DND-41 (cell line): Measurements from ENCODE around the gene TRIM72.

Experiments
- ATAC-seq: fragments of 200-7000 bp; cut with Tn5 transposase; 3 replicates; pipeline ENCODE4 v1.9.1; 2021; ENCODE audit warnings: low read depth; ENCODE audit not compliant: insufficient read depth
- DNase-seq: peaks from one replicate; pipeline ENCODE4 v3.0.0-alpha.2; 2020
- H2AFZ ChIP-seq: 2 replicates; pipeline ENCODE4 v1.6.0; 2012; ENCODE audit warnings: low read depth, low read length
- H3K27ac ChIP-seq: 2 replicates; pipeline ENCODE4 v1.5.1; 2012; ENCODE audit warnings: low read length, inconsistent platforms
- H3K27me3 ChIP-seq: fragments of 200-600 bp; sonication (generic); 2 replicates; pipeline ENCODE4 v1.6.0; 2012; ENCODE audit warnings: low read length, mild to moderate bottlenecking, inconsistent platforms; ENCODE audit not compliant: insufficient read depth, poor library complexity
- H3K36me3 ChIP-seq: 2 replicates; pipeline ENCODE4 v1.5.1; 2012; ENCODE audit warnings: low read length, inconsistent platforms; ENCODE audit not compliant: insufficient read depth
- H3K4me1 ChIP-seq: 2 replicates; pipeline ENCODE4 v1.5.1; 2012; ENCODE audit warnings: mild to moderate bottlenecking, low read length; ENCODE audit not compliant: insufficient read depth
- H3K4me2 ChIP-seq: 2 replicates; pipeline ENCODE4 v1.6.0; 2012; ENCODE audit warnings: mild to moderate bottlenecking, moderate library complexity, low read length, inconsistent platforms; ENCODE audit not compliant: insufficient read depth
- H3K4me3 ChIP-seq, 2 experiments: fragments of 200-600 bp in 1 of 2; shearing (Covaris generic) in 1 of 2; 2 replicates each; pipeline ENCODE4 v1.5.1; 2012 to 2016; ENCODE audit warnings: inconsistent platforms in 2 of 2, low read length in 2 of 2, mild to moderate bottlenecking in 2 of 2, low read depth in 1 of 2, moderate library complexity in 1 of 2
- H3K79me2 ChIP-seq: 2 replicates; pipeline ENCODE4 v1.6.0; 2012; ENCODE audit warnings: low read length, inconsistent platforms; ENCODE audit not compliant: insufficient read depth
- H3K9ac ChIP-seq: 2 replicates; pipeline ENCODE4 v1.6.0; 2012; ENCODE audit warnings: low read depth, mild to moderate bottlenecking, inconsistent platforms, low read length, moderate library complexity
- H3K9me3 ChIP-seq: 2 replicates; pipeline ENCODE4 v1.5.1; 2012; ENCODE audit warnings: low read length, moderate library complexity, mild to moderate bottlenecking, inconsistent platforms; ENCODE audit not compliant: insufficient read depth, severe bottlenecking
- H4K20me1 ChIP-seq: 2 replicates; pipeline ENCODE4 v1.6.0; 2012; ENCODE audit warnings: low read length; ENCODE audit not compliant: insufficient read depth
- CTCF ChIP-seq: IDR thresholded peaks from 2 replicates; pipeline ENCODE4 v1.5.1; 2012; ENCODE audit warnings: borderline replicate concordance, low read length, moderate library complexity, mild to moderate bottlenecking; ENCODE audit not compliant: poor library complexity, severe bottlenecking; ENCODE audit errors: extremely low read depth
- EZH2 ChIP-seq: IDR thresholded peaks from 3 replicates; pipeline ENCODE4 v1.6.1; 2012; ENCODE audit warnings: borderline replicate concordance, low read depth, mild to moderate bottlenecking, moderate library complexity, low read length, inconsistent platforms; ENCODE audit not compliant: severe bottlenecking

TRIM72 gene

GRCh38 chr16:31223044-31223443 is 9.1 kb downstream of the TRIM72 start:
- DNase-seq, result no peak
- Histone ChIP-seq H3K4me2 (no peak overlapping the region), H3K4me3 (no peak overlapping the region), H3K4me1 (no peaks in the 10 kb centered on the region), H3K27me3 (peaks cover 8% of the 10 kb centered on the region), H3K79me2 (no peaks in the 10 kb centered on the region), H3K9ac (no peak overlapping the region), H3K27ac (no peak overlapping the region), H2AFZ (no peak overlapping the region), H4K20me1 (no peaks in the 10 kb centered on the region), H3K36me3 (no peaks in the 10 kb centered on the region), H3K9me3 (no peaks in the 10 kb centered on the region)
- ATAC-seq, result no peak
- TF ChIP-seq EZH2 (no peak), CTCF (no peak)

GRCh38 chr16:31224092-31224955 is 10.4 kb downstream of the TRIM72 start:
- Histone ChIP-seq H3K4me1 (no peaks in the 10 kb centered on the region), H3K36me3 (no peaks in the 10 kb centered on the region), H3K9me3 (no peaks in the 10 kb centered on the region), H2AFZ (no peak overlapping the region), H3K27ac (no peak overlapping the region), H3K27me3 (peaks cover 8% of the 10 kb centered on the region), H3K4me3 (no peak overlapping the region), H3K9ac (no peak overlapping the region), H4K20me1 (no peaks in the 10 kb centered on the region), H3K4me2 (no peak overlapping the region), H3K79me2 (no peaks in the 10 kb centered on the region)
- DNase-seq (no peak), ATAC-seq (no peak)
- TF ChIP-seq CTCF, result no peak

- DNase-seq (no peak), ATAC-seq (no peak)
- Histone ChIP-seq H2AFZ (no peak overlapping the region), H3K4me1 (no peaks in the 10 kb centered on the region), H3K79me2 (no peaks in the 10 kb centered on the region), H3K27ac (no peak overlapping the region), H4K20me1 (no peaks in the 10 kb centered on the region), H3K4me2 (no peak overlapping the region), H3K9ac (no peak overlapping the region), H3K9me3 (no peaks in the 10 kb centered on the region), H3K27me3 (peaks cover 8% of the 10 kb centered on the region), H3K36me3 (no peaks in the 10 kb centered on the region), H3K4me3 (no peak overlapping the region)
- TF ChIP-seq EZH2 (no peak), CTCF (no peak)
Measured at GRCh38 chr16:31225193-31225592, 11.3 kb downstream of the TRIM72 start.
